ENCODE results near the gene CCR7.

The CCR7 gene

GRCh38 chr17:40545660-40546059 is 19.6 kb downstream of the CCR7 start:
- Histone ChIP-seq H3K9me3 (no peaks in the 10 kb centered on the region), H3K27me3 (ENCODE audit: low read depth) (no peaks in the 10 kb centered on the region), H3K4me1 (no peaks in the 10 kb centered on the region), H3K36me3 (replicated peaks) (no peaks in the 10 kb centered on the region), H3K4me3 (no peak overlapping the region)
- in situ Hi-C loops (cut with MboI; ENCODE audit: low sequenced_read_pairs): no loop called here
- no peak for DNase-seq (ENCODE audit: low spot score in 2 of 2)

DNA sequence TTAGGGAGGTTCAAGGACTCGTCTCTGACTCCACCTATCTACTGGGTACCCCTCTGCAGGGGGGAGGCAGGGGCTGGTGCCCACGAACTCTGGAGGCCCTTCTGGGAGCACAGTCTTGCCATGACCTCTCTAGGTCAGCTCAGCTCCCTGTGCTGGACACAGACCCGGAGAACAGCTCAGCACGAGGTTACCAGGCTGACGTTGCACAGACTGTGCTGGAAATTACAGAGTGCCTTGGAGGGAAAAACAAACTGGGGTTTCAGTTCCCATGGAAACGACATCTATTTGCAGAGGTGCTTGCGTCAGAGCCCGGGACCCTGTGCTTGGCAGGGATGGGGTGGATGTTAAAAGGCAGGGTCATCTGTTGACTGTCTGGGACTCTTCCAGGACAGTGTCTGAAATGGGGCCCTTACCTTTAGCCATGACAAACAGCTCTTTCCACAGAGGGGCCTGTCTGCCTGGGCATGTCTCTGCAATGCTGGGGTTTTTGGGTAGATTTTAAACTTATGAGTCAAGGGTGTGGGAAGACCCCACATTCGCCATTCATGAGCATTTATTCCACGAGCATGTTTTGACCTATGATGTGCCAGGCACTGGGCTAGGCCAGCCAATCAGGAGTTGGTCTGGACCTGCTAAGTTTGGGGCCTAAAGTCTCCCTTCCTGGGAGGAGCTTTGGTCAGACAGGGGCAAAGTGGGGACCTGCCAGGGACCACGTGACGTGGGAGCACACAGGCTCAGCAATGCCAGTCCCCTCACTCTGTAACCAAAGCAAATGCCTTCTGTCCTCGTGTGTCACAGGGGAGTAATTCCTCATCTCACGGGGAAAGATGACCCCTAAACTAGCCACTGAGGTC is 22.5 kb downstream of the CCR7 start:
- Histone ChIP-seq H3K27me3 (ENCODE audit: low read depth) (no peaks in the 10 kb centered on the region), H3K9me3 (no peaks in the 10 kb centered on the region), H3K4me3 (no peak overlapping the region), H3K36me3 (replicated peaks) (no peaks in the 10 kb centered on the region), H3K4me1 (no peaks in the 10 kb centered on the region)
- no peak for DNase-seq (ENCODE audit: low spot score in 2 of 2)
- in situ Hi-C loops (cut with MboI; ENCODE audit: low sequenced_read_pairs): no loop called here

- H3K4me1 ChIP-seq: no peaks in the 10 kb centered on the region
- no peak for DNase-seq (ENCODE audit: low spot score in 2 of 2)
- H3K27me3 ChIP-seq (ENCODE audit: low read depth): no peaks in the 10 kb centered on the region
- no peaks in the 10 kb centered on the region for H3K9me3 ChIP-seq
- in situ Hi-C loops (cut with MboI; ENCODE audit: low sequenced_read_pairs): no loop called here
- H3K4me3 ChIP-seq: no peak overlapping the region
- H3K36me3 ChIP-seq (replicated peaks): no peaks in the 10 kb centered on the region
Measured at GRCh38 chr17:40541873-40542557, 23.3 kb downstream of the CCR7 start.

- H3K9me3 ChIP-seq: no peaks in the 10 kb centered on the region
- H3K4me1 ChIP-seq: no peaks in the 10 kb centered on the region
- no peaks in the 10 kb centered on the region for H3K36me3 ChIP-seq (replicated peaks)
- in situ Hi-C loops (cut with MboI; ENCODE audit: low sequenced_read_pairs): no loop called here
- no peak for DNase-seq (ENCODE audit: low spot score in 2 of 2)
- no peaks in the 10 kb centered on the region for H3K27me3 ChIP-seq (ENCODE audit: low read depth)
- no peak overlapping the region for H3K4me3 ChIP-seq
Measured at GRCh38 chr17:40541060-40541872, 24.0 kb downstream of the CCR7 start.

- DNase-seq (ENCODE audit: low spot score in 2 of 2): no peak
- no peaks in the 10 kb centered on the region for H3K27me3 ChIP-seq (ENCODE audit: low read depth)
- H3K4me3 ChIP-seq: no peak overlapping the region
- no peaks in the 10 kb centered on the region for H3K36me3 ChIP-seq (replicated peaks)
- H3K4me1 ChIP-seq: no peaks in the 10 kb centered on the region
- in situ Hi-C loops (cut with MboI; ENCODE audit: low sequenced_read_pairs): no loop called here
- no peaks in the 10 kb centered on the region for H3K9me3 ChIP-seq
Measured at GRCh38 chr17:40540448-40540847, 24.8 kb downstream of the CCR7 start.

DNA sequence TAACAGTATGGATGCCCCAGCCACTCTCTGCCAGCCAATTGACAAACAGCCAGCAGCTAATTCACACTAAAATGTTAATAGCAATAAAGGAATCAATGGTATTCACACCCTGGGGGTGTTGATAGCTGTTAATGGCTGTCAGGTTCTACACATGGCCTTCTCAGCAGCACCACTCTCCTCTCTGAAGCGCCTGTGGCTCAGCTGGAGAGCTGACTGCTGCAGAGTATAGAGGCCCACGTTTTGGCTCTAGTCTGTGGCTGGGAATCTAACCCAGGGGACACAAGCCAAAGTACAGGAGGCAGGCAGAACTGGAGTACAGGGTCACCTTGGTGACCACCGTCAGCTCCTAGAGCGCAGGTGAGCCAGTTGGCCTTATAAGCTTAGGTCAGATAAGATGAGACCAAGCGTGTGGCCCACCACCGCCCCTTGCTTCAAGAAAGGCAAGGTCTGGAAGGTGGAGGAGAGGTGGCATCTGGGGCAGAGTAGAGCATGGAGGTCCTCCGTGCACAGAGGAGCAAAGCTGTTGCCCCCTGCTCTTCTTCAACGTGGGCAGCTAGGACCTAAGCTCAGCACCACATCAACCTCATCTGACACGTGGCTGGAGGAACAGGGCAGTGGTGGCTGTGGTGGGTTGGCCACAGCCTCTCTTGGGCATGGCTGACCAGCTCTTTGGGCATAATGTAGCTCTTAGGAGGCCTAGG is 25.4 kb downstream of the CCR7 start:
- H3K36me3 ChIP-seq (replicated peaks): no peaks in the 10 kb centered on the region
- DNase-seq (ENCODE audit: low spot score in 2 of 2): no peak
- no peaks in the 10 kb centered on the region for H3K4me1 ChIP-seq
- H3K27me3 ChIP-seq (ENCODE audit: low read depth): no peaks in the 10 kb centered on the region
- H3K9me3 ChIP-seq: no peaks in the 10 kb centered on the region
- no peak overlapping the region for H3K4me3 ChIP-seq
- in situ Hi-C loops (cut with MboI; ENCODE audit: low sequenced_read_pairs): loop anchor here (5.0 kb wide), 1 partner anchor 103 kb away; no protein-coding TSS in a partner anchor

GRCh38 chr17:40538936-40539705 is 26.2 kb downstream of the CCR7 start:
- in situ Hi-C loops (cut with MboI; ENCODE audit: low sequenced_read_pairs): loop anchor here (5.0 kb wide), 1 partner anchor 102 kb away; no protein-coding TSS in a partner anchor

DNA sequence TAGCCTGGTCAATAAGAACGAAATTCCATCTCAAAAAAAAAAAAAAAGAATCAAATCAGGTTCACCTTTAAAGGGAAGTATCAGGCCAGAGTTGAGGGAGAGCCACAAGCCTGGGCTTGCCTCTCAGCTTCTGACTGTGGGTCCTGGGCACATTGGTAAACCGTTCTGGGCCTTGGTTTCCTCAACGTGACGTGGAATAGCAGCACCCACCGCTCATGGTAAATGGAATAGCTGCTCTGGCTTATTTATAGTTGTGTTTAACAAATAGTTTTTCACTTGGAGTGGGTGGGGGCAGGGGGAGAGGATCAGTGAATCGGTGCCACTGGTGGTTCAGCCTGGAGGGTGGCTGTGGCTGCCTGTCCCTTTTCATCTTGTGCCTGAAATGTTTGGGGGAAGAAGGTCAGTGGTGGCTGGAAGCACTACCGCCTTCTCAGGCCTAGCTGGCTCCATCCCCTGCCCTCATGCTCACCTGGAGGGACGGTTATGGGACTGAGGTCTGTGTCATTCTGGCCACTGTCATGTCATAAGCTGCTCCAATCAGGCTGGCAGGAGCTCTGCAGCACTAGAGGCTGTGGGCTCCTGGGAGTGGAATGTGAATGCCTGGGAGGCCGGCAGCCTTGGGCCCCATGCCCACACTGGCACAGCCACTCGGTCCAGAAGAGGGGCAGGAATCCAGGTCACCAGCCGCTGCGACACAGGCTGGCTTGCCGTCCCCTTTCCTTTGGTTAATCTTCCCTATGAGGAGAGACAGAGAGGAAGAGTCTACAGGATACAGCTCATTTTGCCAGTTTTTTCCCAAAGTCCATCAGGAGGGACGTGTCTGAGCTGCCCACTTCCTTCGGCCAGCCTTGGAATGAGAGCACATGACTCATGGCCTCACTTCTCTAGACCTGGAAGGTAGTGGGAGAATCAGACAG is 27.0 kb downstream of the CCR7 start:
- in situ Hi-C loops (cut with MboI; ENCODE audit: low sequenced_read_pairs): loop anchor here (5.0 kb wide), 1 partner anchor 101 kb away; no protein-coding TSS in a partner anchor
- no peaks in the 10 kb centered on the region for H3K4me1 ChIP-seq
- H3K27me3 ChIP-seq (ENCODE audit: low read depth): no peaks in the 10 kb centered on the region
- H3K9me3 ChIP-seq: no peaks in the 10 kb centered on the region
- no peak overlapping the region for H3K4me3 ChIP-seq
- no peaks in the 10 kb centered on the region for H3K36me3 ChIP-seq (replicated peaks)
- no peak for DNase-seq (ENCODE audit: low spot score in 2 of 2)

More at GRCh38 chr17:40538936-40539705, 26.2 kb downstream of the CCR7 start:
- no peak for DNase-seq (ENCODE audit: low spot score in 2 of 2)
- H3K4me3 ChIP-seq: no peak overlapping the region
- H3K9me3 ChIP-seq: no peaks in the 10 kb centered on the region
- H3K4me1 ChIP-seq: no peaks in the 10 kb centered on the region
- no peaks in the 10 kb centered on the region for H3K36me3 ChIP-seq (replicated peaks)
- no peaks in the 10 kb centered on the region for H3K27me3 ChIP-seq (ENCODE audit: low read depth)

DNA sequence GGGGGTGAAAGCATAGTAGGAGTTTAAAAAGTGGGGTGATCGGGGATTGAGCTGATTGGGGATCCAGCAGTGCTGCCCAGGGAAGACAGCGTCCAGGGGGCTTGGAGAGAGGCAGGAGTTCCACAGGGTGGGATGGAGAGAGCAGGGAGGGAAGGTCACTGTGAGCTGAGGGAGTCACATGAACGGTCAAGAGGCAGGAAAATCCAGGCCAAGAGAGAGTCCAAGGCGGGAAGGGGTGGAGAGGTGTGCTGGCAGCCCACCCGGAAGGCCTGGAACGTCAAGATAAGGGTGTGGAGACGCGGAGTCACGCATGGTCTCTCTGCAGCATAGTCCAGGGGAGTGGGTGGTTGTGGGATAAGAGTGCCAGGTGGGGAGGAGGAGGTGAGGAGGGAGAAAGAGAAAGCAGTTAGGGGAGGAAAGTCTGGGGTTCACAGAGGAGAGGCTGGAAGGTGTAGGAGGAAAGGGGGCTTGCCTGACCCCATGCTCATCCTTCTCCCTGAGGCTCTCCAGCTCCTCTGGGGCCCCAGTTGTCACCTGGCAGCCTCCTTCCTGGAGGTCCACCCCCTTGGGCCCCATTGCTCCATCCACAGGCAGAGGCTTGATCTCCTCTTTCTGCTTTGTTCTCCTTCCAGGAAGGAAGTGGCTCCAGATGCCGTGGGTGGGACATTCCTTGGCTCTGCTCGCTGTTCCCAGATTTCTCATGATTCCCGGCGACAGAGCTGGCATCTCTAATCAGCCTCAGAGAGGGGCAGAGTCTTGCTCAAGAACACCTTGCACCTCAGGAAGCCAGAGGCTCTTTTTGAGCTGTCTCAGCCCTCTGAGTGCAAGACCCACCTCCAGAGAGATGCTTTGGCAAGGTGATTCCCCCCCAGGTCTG is 28.7 kb downstream of the CCR7 start:
- in situ Hi-C loops (cut with MboI; ENCODE audit: low sequenced_read_pairs): loop anchor here (5.0 kb wide), 1 partner anchor 99 kb away; no protein-coding TSS in a partner anchor
- DNase-seq (ENCODE audit: low spot score in 2 of 2): no peak
- Histone ChIP-seq H3K36me3 (replicated peaks) (no peaks in the 10 kb centered on the region), H3K4me1 (no peaks in the 10 kb centered on the region), H3K4me3 (no peak overlapping the region), H3K27me3 (ENCODE audit: low read depth) (no peaks in the 10 kb centered on the region), H3K9me3 (no peaks in the 10 kb centered on the region)

- Histone ChIP-seq H3K36me3 (replicated peaks) (no peaks in the 10 kb centered on the region), H3K4me1 (no peaks in the 10 kb centered on the region), H3K9me3 (no peaks in the 10 kb centered on the region), H3K27me3 (ENCODE audit: low read depth) (no peaks in the 10 kb centered on the region), H3K4me3 (no peak overlapping the region)
- DNase-seq (ENCODE audit: low spot score in 2 of 2): no peak
- in situ Hi-C loops (cut with MboI; ENCODE audit: low sequenced_read_pairs): loop anchor here (5.0 kb wide), 1 partner anchor 99 kb away; no protein-coding TSS in a partner anchor
Measured at GRCh38 chr17:40535924-40536294, 29.4 kb downstream of the CCR7 start.

- H3K4me3 ChIP-seq: no peak overlapping the region
- H3K27me3 ChIP-seq (ENCODE audit: low read depth): no peaks in the 10 kb centered on the region
- in situ Hi-C loops (cut with MboI; ENCODE audit: low sequenced_read_pairs): loop anchor here (5.0 kb wide), 1 partner anchor 98 kb away; no protein-coding TSS in a partner anchor
- no peaks in the 10 kb centered on the region for H3K4me1 ChIP-seq
- no peak for DNase-seq (ENCODE audit: low spot score in 2 of 2)
- no peaks in the 10 kb centered on the region for H3K9me3 ChIP-seq
- no peaks in the 10 kb centered on the region for H3K36me3 ChIP-seq (replicated peaks)
Measured at GRCh38 chr17:40535438-40535837, 29.8 kb downstream of the CCR7 start.
